ENCODE results near the gene CCDC12. TPM values are rescaled to one million over a fixed set of nuclear protein-coding genes. Genes with fewer than 3 reads are reported as not detected.
A peak's percentile ranks its signal among the peaks of the same experiment; 100 is the strongest.

Gene CCDC12
- total and polyA plus RNA-seq, 11 donors = 27.1 to 120 (median 34.4) TPM

DNA sequence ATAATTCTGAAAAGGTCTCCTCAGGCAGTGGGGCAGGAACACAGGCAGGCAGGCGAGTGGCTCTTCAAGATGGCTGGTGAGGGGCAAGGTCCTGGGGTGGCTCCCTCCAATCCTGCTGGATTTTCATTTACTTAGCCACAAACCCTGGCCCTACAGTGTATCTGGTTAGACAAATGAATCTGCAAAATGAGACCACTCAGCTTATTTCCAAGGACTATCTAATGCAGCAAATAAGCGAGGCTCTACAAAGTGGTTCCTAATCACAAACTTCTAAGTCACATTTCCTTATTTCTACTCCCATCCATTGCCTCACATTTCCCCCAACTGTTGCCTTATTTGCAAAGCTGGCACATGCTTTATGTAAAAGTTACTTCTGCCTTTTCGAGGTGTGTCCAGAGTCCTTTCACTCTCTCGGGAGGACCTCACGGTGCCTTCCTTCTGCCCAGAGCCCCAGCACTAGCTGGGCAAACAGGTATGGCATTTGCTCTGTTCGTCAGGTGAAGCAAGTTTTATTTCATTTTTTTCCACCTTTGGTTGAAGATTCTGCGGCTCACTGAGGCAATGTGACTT lies 40.5 kb downstream of the CCDC12 start:
- H3K9me3 ChIP-seq = no peaks in the 10 kb centered on the region
- H3K36me3 ChIP-seq = peaks cover 0 to 51% (median 30%) of the 10 kb centered on the region in 9 donors
- no peaks in the 10 kb centered on the region for H3K27me3 ChIP-seq
- ATAC-seq = no peak
- peak overlapping the region; percentile 51 to 94 (median 84) for H3K27ac ChIP-seq
- DNase-seq = peak in 1 of 5 donors; percentile 19
- TF ChIP-seq, protein P1, sequence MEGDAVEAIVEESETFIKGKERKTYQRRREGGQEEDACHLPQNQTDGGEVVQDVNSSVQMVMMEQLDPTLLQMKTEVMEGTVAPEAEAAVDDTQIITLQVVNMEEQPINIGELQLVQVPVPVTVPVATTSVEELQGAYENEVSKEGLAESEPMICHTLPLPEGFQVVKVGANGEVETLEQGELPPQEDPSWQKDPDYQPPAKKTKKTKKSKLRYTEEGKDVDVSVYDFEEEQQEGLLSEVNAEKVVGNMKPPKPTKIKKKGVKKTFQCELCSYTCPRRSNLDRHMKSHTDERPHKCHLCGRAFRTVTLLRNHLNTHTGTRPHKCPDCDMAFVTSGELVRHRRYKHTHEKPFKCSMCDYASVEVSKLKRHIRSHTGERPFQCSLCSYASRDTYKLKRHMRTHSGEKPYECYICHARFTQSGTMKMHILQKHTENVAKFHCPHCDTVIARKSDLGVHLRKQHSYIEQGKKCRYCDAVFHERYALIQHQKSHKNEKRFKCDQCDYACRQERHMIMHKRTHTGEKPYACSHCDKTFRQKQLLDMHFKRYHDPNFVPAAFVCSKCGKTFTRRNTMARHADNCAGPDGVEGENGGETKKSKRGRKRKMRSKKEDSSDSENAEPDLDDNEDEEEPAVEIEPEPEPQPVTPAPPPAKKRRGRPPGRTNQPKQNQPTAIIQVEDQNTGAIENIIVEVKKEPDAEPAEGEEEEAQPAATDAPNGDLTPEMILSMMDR (IDR thresholded peaks at IDR 0.05) = no peak
- no peak for TF ChIP-seq POLR2A (IDR thresholded peaks at IDR 0.05)
- peaks cover 19 to 99% (median 82%) of the 10 kb centered on the region in 12 donors for H3K4me1 ChIP-seq
- WGBS, 4 donors = 71 to 83% (median 76%) methylated on average over 7 of the region's 7 CpGs
- no peak overlapping the region for H3K4me3 ChIP-seq
- intact Hi-C loops (cut with DNase I) = loop anchor here in 1 of 10 donors (2.0 kb wide), 1 partner anchor 35 kb away; no protein-coding TSS in a partner anchor

DNA sequence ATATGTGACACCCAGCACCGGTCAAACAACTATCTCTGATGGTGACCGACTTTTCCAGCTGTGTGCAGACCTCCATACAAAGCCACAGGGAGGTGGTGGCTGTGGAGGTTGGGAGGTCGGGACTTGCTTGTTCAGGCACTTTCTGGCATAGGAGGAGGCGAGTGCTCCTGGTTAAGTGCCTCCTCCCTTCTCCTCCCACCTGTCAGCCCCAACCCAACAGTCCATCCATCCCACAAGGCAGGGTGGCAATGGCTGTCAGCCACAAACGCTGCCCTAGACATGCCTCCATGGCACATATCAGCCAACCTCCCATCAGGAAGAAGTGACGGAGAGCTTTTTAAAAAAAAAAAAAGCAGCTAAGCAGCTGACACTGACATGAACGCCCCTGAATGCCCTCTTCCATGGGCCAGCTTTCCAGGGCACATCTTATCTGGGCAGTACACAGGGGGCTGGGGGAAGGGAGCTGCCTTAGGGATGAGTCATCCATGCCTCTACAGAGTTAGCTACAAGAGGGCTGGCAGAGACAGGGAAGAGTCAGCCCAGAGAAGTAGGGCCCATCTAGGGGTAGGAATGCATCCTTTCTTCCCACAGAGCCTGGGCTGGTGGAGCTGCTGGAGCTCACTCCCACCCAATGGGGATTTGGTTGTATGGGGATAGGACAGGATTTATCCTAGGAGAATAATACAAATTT lies 41.2 kb downstream of the CCDC12 start:
- no peak overlapping the region for H3K4me3 ChIP-seq
- DNase-seq = peak; percentile 78 to 95 (median 89)
- 38 to 52% (median 49%) methylated on average over 5 to 7 of the region's 7 CpGs for WGBS, 4 donors
- peaks cover 0 to 43% (median 23%) of the 10 kb centered on the region in 9 donors for H3K36me3 ChIP-seq
- no peaks in the 10 kb centered on the region for H3K9me3 ChIP-seq
- intact Hi-C loops (cut with DNase I) = no loop called here
- peaks cover 23 to 100% (median 89%) of the 10 kb centered on the region in 12 donors for H3K4me1 ChIP-seq
- ATAC-seq = peak; percentile 92 to 93 (median 92)
- peak overlapping the region; percentile 60 to 94 (median 85) for H3K27ac ChIP-seq
- no peaks in the 10 kb centered on the region for H3K27me3 ChIP-seq
- no peak for TF ChIP-seq POLR2A (IDR thresholded peaks at IDR 0.05)
- TF ChIP-seq, protein P1 (IDR thresholded peaks at IDR 0.05) = peak; percentile 31 to 66 (median 52)

DNA sequence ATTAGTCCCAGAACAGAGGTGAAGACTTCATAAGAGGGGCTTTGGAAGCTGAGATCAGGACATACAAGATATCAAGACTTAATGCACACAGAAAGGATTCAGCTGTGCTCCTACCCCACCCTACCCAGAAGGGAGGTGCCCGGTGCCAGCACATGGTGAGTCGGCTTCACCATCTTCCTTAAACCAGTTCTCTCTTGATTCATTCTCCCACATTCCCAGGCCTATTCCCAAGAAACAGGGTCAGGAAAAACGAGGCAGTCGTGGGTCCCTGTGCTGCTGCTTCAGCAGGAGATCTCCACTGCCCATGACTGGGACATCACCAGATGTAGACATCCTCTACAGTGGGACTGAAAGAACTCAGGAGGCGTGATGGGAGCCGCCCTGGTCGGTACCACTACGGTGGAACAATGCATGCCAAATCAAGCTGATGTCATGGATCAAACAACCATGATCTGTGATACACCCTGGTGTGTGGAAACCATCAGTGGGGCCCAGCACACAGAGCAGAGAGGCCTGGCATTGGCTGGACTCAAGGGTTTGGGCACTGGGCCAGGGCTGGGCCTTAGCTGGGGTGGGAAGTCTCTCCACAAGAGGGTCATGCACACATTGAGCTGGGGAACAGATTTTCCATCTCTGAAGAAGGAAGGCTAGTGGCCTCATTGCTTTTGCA lies 41.9 kb downstream of the CCDC12 start:
- DNase-seq = peak; percentile 72 to 85 (median 82)
- TF ChIP-seq, protein P1 (IDR thresholded peaks at IDR 0.05) = no peak
- no peak for TF ChIP-seq POLR2A (IDR thresholded peaks at IDR 0.05)
- Histone ChIP-seq H3K27me3 (no peaks in the 10 kb centered on the region), H3K36me3 (peaks cover 0 to 37% (median 16%) of the 10 kb centered on the region in 9 donors), H3K27ac (peak overlapping the region; percentile 60 to 94 (median 85)), H3K4me1 (peaks cover 23 to 100% (median 94%) of the 10 kb centered on the region in 12 donors), H3K9me3 (no peaks in the 10 kb centered on the region), H3K4me3 (no peak overlapping the region)
- intact Hi-C loops (cut with DNase I) = loop anchor here in 2 of 10 donors (5.0 kb wide), 1 partner anchor 43 kb away; the partner anchor contains the start of genes CCDC12 (in 2 of the 2) and NBEAL2 (in 2 of the 2)
- 44 to 59% (median 54%) methylated on average over 8 of the region's 8 CpGs for WGBS, 4 donors
- ATAC-seq = peak; percentile 47 to 61 (median 52)
